GM19043 (cell line): ENCODE results near the gene USP31.
"Not testable (repeated sequence)": the region's sequence is repeated elsewhere in the genome, so short reads cannot be mapped to it uniquely, and the experiment has no call there.

Experiments used
- ATAC-seq: cut with Tn5 transposase; IDR thresholded peaks from one replicate; pipeline ENCODE4 v1.9.1; 2021; ENCODE audit warnings: low read depth; ENCODE audit not compliant: unreplicated experiment

The USP31 gene

GRCh38 chr16:23156946-23157460, 7.8 kb upstream of the USP31 start:
- no peak for ATAC-seq

DNA sequence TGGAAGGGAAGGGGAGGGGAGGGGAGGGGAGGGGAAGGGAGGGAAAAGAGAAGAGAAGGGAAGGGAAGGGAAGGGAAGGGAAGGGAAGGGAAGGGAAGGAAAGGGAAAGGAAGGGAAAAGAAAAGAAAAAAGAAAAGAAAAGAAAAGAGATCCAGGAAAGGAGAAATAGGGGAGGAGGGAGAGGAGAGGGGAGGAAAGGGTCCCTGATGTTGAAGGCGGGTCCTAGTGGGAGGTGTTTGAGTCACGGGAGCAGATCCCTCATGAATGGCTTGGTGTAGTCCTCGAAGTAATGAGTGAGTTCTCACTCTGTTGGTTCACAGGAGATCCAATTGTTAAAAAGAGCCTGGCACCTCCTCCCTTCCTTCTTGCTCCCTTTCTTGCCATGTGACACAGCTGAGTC, 6.9 kb upstream of the USP31 start:
- no peak for ATAC-seq

- ATAC-seq, result no peak
Observed at GRCh38 chr16:23155445-23156049, 6.3 kb upstream of the USP31 start.

DNA sequence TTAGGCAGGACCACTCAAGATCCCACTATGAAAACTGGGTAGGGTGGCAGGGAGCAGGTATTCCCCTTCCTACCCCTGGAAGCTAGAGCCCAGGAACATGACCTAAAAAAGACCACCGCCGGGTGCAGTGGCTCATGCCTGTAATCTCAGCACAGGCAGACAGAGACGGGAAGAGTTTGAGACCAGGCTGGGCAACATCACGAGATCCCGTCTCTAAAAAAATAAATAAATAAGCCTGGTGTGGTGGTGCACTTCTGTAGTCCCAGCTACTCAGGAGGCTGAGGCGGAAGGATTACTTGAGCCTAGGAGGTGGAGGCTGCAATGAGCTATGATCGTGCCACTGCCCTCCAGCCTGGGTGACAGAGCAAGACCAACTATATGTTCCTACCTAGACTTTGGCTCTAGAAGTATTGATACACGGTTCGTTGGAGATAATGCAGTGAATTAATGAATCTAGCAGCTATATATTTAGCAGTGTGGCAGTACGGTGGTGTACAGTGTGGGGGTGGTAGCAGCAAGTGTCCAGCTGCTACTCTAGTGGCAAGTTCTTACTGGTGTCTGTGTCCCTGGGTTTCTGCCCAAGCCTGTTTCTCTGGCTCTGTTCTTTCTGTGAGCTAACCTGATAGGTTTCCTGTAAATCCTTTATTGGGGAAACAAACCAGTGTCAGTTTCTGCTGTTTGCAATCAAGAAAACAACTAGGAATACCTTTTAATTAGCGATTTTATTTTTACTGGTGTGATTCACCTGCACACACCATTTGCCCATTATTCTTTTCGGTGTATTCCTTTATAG, 3.3 kb upstream of the USP31 start:
- no peak for ATAC-seq

GRCh38 chr16:23149993-23150364, 727 bp upstream of the USP31 start:
- ATAC-seq, result no peak

- peak; percentile 25 for ATAC-seq
Observed at GRCh38 chr16:23148513-23149266, 562 bp downstream of the USP31 start.

GRCh38 chr16:23148166-23148512, 1.1 kb downstream of the USP31 start:
- no peak for ATAC-seq

DNA sequence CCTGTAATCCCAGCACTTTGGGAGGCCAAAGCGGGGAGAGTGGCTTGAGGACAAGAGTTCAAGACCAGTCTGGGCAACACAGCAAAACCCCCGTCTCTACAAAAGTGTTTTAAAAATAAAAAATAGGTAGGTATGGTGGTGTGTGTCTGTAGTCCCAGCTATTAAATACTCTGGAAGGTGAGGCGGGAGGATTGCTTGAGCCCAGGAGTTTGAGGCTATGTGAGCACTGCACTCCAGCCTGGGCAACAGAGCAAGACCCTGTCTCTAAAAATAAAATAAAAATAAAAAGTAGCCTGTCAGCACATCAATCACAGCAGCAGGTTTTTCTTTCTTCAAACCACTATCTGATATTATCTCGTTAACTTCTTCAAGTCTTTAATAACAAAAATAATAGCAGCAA, 1.6 kb downstream of the USP31 start:
- no peak for ATAC-seq

GRCh38 chr16:23146877-23147601, 2.2 kb downstream of the USP31 start:
- ATAC-seq, result no peak

GRCh38 chr16:23145608-23146007, 3.6 kb downstream of the USP31 start:
- ATAC-seq, result no peak

DNA sequence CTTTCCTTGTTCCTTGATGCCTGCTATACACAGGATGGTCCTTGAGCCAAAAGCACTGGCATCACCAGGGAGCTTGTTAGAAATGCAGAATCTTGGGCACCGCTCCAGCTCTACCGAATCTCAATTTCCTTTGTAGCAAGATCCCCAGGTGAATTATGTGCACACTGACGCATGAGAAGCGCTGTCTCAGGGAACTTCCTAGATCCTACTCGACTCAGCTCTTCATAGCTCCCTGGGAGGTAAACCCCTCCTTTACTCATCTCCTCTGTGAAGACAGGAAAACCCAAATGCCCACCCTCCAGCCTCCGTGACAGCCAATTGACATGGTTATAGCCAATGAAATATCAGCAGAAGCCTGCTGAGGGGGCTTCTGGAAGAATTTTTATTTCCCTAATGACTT, 4.1 kb downstream of the USP31 start:
- ATAC-seq, result no peak

DNA sequence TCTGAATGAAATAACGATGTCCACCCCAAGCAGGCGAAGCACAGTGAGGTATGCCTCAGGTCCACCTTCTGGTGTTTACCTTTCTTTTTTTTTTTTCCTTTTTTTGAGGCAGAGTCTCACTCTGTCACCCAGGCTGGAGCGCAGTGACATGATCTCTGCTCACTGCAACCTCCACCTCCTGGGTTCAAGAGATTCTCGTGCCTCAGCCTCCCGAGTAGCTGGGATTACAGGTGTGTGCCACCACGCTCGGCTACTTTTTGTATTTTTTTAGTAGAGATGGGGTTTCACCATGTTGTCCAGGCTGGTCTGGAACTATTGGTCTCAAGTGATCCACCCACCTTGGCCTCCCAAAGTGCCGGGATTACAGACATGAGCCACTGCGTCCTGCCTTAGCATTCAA, 4.9 kb downstream of the USP31 start:
- not testable (repeated sequence) for ATAC-seq

- no peak for ATAC-seq
Observed at GRCh38 chr16:23143391-23143790, 5.9 kb downstream of the USP31 start.

DNA sequence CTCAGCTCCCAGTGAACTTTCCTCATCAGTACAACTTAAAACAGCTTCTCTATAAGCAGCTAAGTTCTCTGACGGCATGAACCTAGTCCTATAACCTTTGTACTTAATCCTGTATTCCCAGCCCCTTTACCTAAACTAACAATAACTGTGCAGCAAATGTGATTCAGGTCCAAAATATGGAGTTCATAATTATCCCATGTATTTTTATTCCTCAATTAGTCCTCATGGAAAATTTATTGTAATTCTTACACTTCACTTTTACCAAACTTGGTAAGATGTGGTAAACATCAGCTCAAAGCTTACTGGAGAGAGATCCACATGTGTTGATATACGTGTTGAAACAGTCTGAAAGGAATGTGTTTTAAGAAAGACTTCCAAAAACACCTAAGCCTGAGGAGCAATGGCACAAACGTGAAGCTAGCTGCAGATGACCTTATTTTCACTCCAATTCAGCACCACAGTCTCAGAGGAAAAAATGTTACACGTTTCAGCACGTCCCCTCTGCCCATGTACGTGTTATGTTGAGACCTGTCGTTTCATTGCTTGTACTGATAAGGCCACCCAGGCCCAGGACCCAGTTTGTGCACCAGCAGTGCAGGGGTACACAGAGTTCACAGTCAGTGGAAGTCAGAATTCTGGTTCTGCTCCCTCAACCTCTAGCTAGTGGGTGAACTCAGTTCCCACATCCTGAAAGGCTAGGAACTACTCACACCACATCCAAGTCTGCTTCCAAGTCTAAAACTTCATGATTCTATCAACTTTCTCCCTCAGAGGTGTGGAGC, 7.1 kb downstream of the USP31 start:
- ATAC-seq, result no peak

DNA sequence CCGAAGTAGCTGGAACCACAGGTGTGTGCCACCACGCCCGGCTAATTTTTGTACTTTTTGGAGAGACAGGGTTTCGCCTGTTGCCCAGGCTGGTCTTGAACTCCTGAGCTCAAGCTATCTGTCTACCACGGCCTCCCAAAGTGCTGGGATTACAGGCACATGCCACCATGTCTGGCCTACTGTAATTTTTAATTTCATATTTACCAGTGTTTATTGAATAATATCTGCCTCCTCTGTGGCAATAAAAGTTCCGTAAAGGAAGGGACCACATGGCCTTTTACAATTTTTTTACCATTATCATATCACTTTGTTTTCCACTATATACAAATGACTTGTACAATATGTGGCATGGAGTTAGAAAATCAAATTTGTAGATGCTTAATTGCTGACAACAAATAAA, 7.8 kb downstream of the USP31 start:
- no peak for ATAC-seq

GRCh38 chr16:23141033-23141432, 8.2 kb downstream of the USP31 start:
- ATAC-seq, result no peak

DNA sequence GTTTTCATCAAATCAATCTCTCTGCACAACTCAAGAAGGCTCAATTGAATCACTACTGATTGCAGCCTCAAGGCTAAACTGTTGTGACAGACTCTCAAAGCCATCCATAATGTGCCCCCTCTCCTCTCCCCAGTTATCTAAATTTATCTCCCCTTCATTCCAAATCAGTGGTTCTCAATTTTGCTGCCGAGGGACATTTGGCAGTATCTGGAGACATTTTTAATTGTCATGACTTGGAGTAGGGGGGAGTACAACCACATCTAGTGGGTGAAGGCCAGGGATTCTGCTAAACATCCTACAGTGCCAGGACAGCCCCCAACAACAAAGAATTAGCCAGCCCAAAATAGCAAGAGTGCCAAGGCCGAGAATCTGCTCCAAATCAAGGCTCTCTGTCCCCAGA, 9.1 kb downstream of the USP31 start:
- ATAC-seq, result no peak

- ATAC-seq, result no peak
Observed at GRCh38 chr16:23137818-23138217, 11.4 kb downstream of the USP31 start.

DNA sequence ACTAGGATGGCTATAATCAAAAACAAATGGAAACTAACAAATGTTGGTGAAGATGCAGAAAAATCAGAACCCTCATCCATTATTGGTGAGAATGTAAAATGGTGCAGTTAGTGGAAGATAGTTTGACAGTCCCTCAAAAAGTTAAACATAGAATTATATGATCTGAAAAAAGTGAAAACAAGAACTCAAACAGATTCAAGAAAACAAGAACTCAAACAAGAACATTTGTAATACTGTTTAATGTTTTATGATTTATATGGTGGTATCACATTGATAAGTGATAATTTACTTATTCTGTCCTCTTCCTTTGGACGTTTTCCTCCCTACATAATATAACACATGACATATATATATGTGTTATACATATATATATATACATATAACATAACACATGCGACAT, 12.0 kb downstream of the USP31 start:
- no peak for ATAC-seq

GRCh38 chr16:23134274-23134673, 15.0 kb downstream of the USP31 start:
- ATAC-seq, result no peak
